IMR-90 (cell line): ENCODE data around the gene MORF4L2. TPM values are rescaled to one million over a fixed set of nuclear protein-coding genes. Genes with fewer than 3 reads are reported as not detected.
A peak's percentile ranks its signal among the peaks of the same experiment; 100 is the strongest.

ENCODE experiments used
- ATAC-seq: fragments of 200-7000 bp; cut with Tn5 transposase; 2 replicates; pipeline ENCODE4 v1.9.1; 2020; ENCODE audit warnings: low read depth, mild to moderate bottlenecking, moderate library complexity
- BruUV-seq: library from RNA; stranded (reverse); fragments of 400-500 nt; replicated peaks from 2 replicates; lab custom pipeline; 2021; lab: Mats Ljungman, UMichigan
- CTCF ChIA-PET: fragments of 300-600 bp; formaldehyde crosslinking; extraction: SDS; loops from one replicate; lab custom pipeline; 2021; ENCODE audit warnings: antibody characterized with exemption; lab: Yijun Ruan, JAX
- POLR2A ChIA-PET: fragments of 300-600 bp; sonication (Branson Sonifier 250); formaldehyde crosslinking; loops from one replicate; lab custom pipeline; 2022; ENCODE audit warnings: antibody characterized with exemption; ENCODE audit not compliant: unreplicated experiment; lab: Charles Lee
- DNase-seq: peaks from one replicate; pipeline ENCODE4 v3.0.0; 2013
- H2AFZ ChIP-seq: replicated peaks from 2 replicates; pipeline ENCODE3; 2013; ENCODE audit warnings: low read length, mild to moderate bottlenecking; ENCODE audit not compliant: poor library complexity
- H2AK5ac ChIP-seq: 2 replicates; pipeline ENCODE4 v1.6.1; 2013; ENCODE audit warnings: low read depth, low read length, inconsistent platforms
- H2AK9ac ChIP-seq: replicated peaks from 2 replicates; pipeline ENCODE3; 2013; ENCODE audit warnings: mild to moderate bottlenecking, low read depth, low read length, moderate library complexity; ENCODE audit not compliant: poor library complexity
- H2BK120ac ChIP-seq: 2 replicates; pipeline ENCODE4 v1.6.1; 2013; ENCODE audit warnings: low read depth, low read length, inconsistent platforms
- H2BK15ac ChIP-seq: 3 replicates; pipeline ENCODE4 v1.6.1; 2013; ENCODE audit warnings: low read depth, low read length, inconsistent platforms
- H2BK20ac ChIP-seq: 2 replicates; pipeline ENCODE4 v1.6.1; 2013; ENCODE audit warnings: low read depth, mild to moderate bottlenecking, inconsistent platforms, low read length, moderate library complexity
- H2BK5ac ChIP-seq: 2 replicates; pipeline ENCODE4 v1.6.1; 2013; ENCODE audit warnings: mild to moderate bottlenecking, low read depth, low read length, inconsistent platforms; ENCODE audit not compliant: poor library complexity, severe bottlenecking
- H3K14ac ChIP-seq: replicated peaks from 2 replicates; pipeline ENCODE4 v1.6.1; 2013; ENCODE audit warnings: low read depth, low read length, inconsistent platforms
- H3K18ac ChIP-seq: 2 replicates; pipeline ENCODE4 v1.6.1; 2013; ENCODE audit warnings: low read depth, low read length, control low read depth
- H3K23ac ChIP-seq: 2 replicates; pipeline ENCODE4 v1.6.1; 2013; ENCODE audit warnings: low read depth, low read length, inconsistent platforms
- H3K27ac ChIP-seq: 2 replicates; pipeline ENCODE4 v1.5.1; 2013; ENCODE audit warnings: mild to moderate bottlenecking, control low read depth, low read length; ENCODE audit not compliant: insufficient read depth
- H3K27me3 ChIP-seq: 2 replicates; pipeline ENCODE4 v1.6.1; 2013; ENCODE audit warnings: low read length; ENCODE audit not compliant: control insufficient read depth, insufficient read depth
- H3K36me3 ChIP-seq: 2 replicates; pipeline ENCODE4 v1.6.1; 2013; ENCODE audit warnings: low read length, mixed read lengths; ENCODE audit not compliant: control insufficient read depth, insufficient read depth
- H3K4ac ChIP-seq: 2 replicates; pipeline ENCODE4 v1.6.1; 2013; ENCODE audit warnings: low read depth, low read length, inconsistent platforms
- H3K4me1 ChIP-seq: 2 replicates; pipeline ENCODE4 v1.6.1; 2013; ENCODE audit warnings: low read length, mixed read lengths; ENCODE audit not compliant: control insufficient read depth, insufficient read depth
- H3K4me2 ChIP-seq: 2 replicates; pipeline ENCODE4 v1.6.1; 2013; ENCODE audit warnings: low read depth, mild to moderate bottlenecking, control low read depth, low read length, moderate library complexity
- H3K4me3 ChIP-seq: 2 replicates; pipeline ENCODE4 v1.5.1; 2013; ENCODE audit warnings: low read depth, mild to moderate bottlenecking, control low read depth, low read length, moderate library complexity; ENCODE audit not compliant: insufficient read depth
- H3K56ac ChIP-seq: 2 replicates; pipeline ENCODE4 v1.6.1; 2013; ENCODE audit warnings: low read length, inconsistent platforms; ENCODE audit not compliant: insufficient read depth; ENCODE audit errors: extremely low read depth
- H3K79me1 ChIP-seq, 2 experiments: 2 replicates each; pipeline ENCODE4 v1.6.1; 2013; ENCODE audit warnings: low read length in 2 of 2, inconsistent platforms in 1 of 2, low read depth in 1 of 2
- H3K9ac ChIP-seq: 2 replicates; pipeline ENCODE4 v1.6.1; 2013; ENCODE audit warnings: low read depth, low read length, control low read depth
- H3K9me1 ChIP-seq: 2 replicates; pipeline ENCODE4 v1.6.1; 2013; ENCODE audit warnings: low read length, inconsistent platforms; ENCODE audit not compliant: insufficient read depth
- H3K9me3 ChIP-seq: 2 replicates; pipeline ENCODE4 v1.6.1; 2013; ENCODE audit warnings: low read length; ENCODE audit not compliant: control insufficient read depth, insufficient read depth
- H4K20me1 ChIP-seq: 2 replicates; pipeline ENCODE4 v1.6.1; 2013; ENCODE audit warnings: low read length, inconsistent platforms; ENCODE audit not compliant: insufficient read depth
- H4K5ac ChIP-seq: 2 replicates; pipeline ENCODE4 v1.6.1; 2013; ENCODE audit warnings: mild to moderate bottlenecking, low read depth, low read length, control low read depth
- H4K8ac ChIP-seq, 2 experiments: 2 replicates each; pipeline ENCODE4 v1.6.1; 2013; ENCODE audit warnings: low read depth in 2 of 2, low read length in 2 of 2, control low read depth in 1 of 2, inconsistent platforms in 1 of 2
- H4K91ac ChIP-seq: 2 replicates; pipeline ENCODE4 v1.6.1; 2013; ENCODE audit warnings: low read depth, low read length, inconsistent platforms; ENCODE audit not compliant: insufficient read depth
- BHLHE40 ChIP-seq: fragments of 150-350 bp; IDR thresholded peaks from 2 replicates; pipeline ENCODE4 v1.6.1; 2016; ENCODE audit warnings: mild to moderate bottlenecking, low read depth, low read length
- CHD1 ChIP-seq: IDR thresholded peaks from 2 replicates; pipeline ENCODE4 v1.6.1; 2012; ENCODE audit warnings: low read depth, low read length, improper control_type of control experiment
- MAZ ChIP-seq: IDR thresholded peaks from 2 replicates; pipeline ENCODE4 v1.6.1; 2012; ENCODE audit warnings: low read depth, mild to moderate bottlenecking, low read length, improper control_type of control experiment, moderate library complexity, borderline replicate concordance
- POLR2A ChIP-seq: IDR thresholded peaks from 2 replicates; pipeline ENCODE4 v1.6.1; 2012; ENCODE audit warnings: mild to moderate bottlenecking, low read depth, low read length
- RCOR1 ChIP-seq: IDR thresholded peaks from 2 replicates; pipeline ENCODE4 v1.6.1; 2012; ENCODE audit warnings: mild to moderate bottlenecking, low read length, improper control_type of control experiment; ENCODE audit not compliant: insufficient replicate concordance
- SMC3 ChIP-seq: fragments of 150-350 bp; IDR thresholded peaks from 2 replicates; pipeline ENCODE4 v1.6.1; 2016; ENCODE audit warnings: low read depth, mild to moderate bottlenecking, antibody characterized with exemption, low read length, moderate library complexity
- WGBS, 2 experiments: methylation state at CpG; one replicate each; pipeline versions ENCODE4 v1.1.5 to v1.1.7; 2013; ENCODE audit warnings: missing lambda C conversion rate in 2 of 2; ENCODE audit not compliant: insufficient read length in 1 of 2; ENCODE audit errors: extremely low coverage in 2 of 2; 5-methylcytosine and 5-hydroxymethylcytosine counted together
- dilution Hi-C: fragments of 300-500 bp; cut with HindIII; formaldehyde crosslinking; loops from one replicate; pipeline ENCODE4 v1.14.3; 2018; ENCODE audit warnings: low sequenced_read_pairs; ENCODE audit not compliant: unreplicated experiment
- in situ Hi-C: fragments of 300-500 bp; cut with MboI; formaldehyde crosslinking; loops from 3 replicates; pipeline ENCODE4 v1.14.3; 2019; ENCODE audit warnings: low sequenced_read_pairs, inconsistent platforms, mixed read lengths
- intact Hi-C: fragments of 100-400 bp; cut with micrococcal nuclease; formaldehyde crosslinking; loops from 2 replicates; pipeline ENCODE4 v1.10.0; 2022
- polyA plus RNA-seq, 3 experiments: library from polyadenylated mRNA; depleted of rRNA; stranded (reverse); fragments of >200 nt; gene quantifications; 2 replicates each; pipeline ENCODE4 v1.2.3, GENCODE V29; 2012; ENCODE audit warnings: low replicate concordance in 1 of 3
- total RNA-seq: library from RNA; depleted of rRNA; stranded (reverse); fragments of >200 nt; gene quantifications from 2 replicates; pipeline ENCODE4 v1.2.3, GENCODE V29; 2012
- TF ChIP-seq, protein P1 (sequence below): fragments of 150-350 bp; IDR thresholded peaks from 2 replicates; pipeline ENCODE4 v1.6.1; 2016; ENCODE audit warnings: low read depth, mild to moderate bottlenecking, low read length, moderate library complexity, borderline replicate concordance

The MORF4L2 gene
- total and polyA plus RNA-seq, 2 of the 4 experiments (the other 2 are of a cell fraction), result 795 to 1,218 TPM

DNA sequence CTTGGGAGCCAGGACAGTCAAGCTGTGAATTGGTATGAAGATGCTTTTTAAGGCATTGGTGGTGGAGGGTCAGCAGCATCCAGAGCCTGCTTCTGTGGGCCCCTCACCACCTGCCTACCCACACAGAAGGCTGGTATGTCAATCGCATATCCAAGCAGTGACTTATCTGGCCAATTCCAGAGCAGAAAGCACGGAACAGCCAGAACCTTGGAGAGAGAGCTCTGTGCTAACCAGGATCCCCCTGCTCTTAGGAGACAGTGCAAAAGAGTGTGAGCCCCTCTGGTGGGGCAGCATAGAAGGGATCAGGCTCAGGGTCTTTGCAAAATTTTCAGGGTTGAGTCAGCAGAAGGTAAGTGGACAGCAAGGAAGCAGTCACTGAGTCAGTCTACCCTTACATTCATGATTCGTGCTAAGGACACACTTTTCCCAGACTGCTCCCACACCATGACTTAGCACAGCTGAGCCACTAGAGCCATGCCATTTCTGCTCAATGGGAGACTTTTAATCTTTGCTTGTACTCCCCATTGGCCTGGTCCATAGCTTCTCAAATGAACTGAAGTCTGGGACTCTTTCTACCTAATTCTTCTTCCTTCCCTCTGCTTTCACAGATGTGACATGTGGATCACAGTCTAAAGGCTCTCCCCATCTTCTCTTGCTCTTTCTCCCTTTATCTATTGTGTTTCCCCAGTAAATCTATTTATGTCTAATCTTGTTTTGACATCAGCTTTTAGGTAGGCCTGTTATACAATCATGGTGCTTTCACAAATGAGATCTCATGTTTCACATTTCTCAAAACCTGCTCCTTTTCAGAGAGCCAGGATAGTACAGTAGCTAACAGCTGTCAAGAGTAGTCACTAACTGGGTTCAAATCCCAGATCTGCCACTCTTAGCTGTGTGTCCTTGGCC lies 20.0 kb downstream of the MORF4L2 start:
- no peak overlapping the region for H3K4me2 ChIP-seq
- peaks cover 5% of the 10 kb centered on the region for H3K27me3 ChIP-seq
- no peak overlapping the region for H2BK5ac ChIP-seq
- 0 out of 2 replicates have a peak, but pooled peaks cover 4% of the 10 kb centered on the region for H3K9me1 ChIP-seq
- no peaks in the 10 kb centered on the region for H4K20me1 ChIP-seq
- CTCF ChIA-PET, result interaction anchor here (0.6 kb wide), 2 partner anchors 19 to 70 kb away, joined by 3 to 4 read pairs; no protein-coding TSS in a partner anchor
- H2BK15ac ChIP-seq, result no peak overlapping the region
- in situ Hi-C loops, result no loop called here
- BruUV-seq, result no TSS peak
- dilution Hi-C loops, result no loop called here
- H3K27ac ChIP-seq, result no peak overlapping the region
- no peak overlapping the region for H3K4me3 ChIP-seq
- H3K23ac ChIP-seq, result no peak overlapping the region
- H3K18ac ChIP-seq, result no peak overlapping the region
- no peak overlapping the region for H3K4ac ChIP-seq
- peak; percentile 38 for DNase-seq
- no peak overlapping the region for H2AK9ac ChIP-seq
- H3K9me3 ChIP-seq, result no peaks in the 10 kb centered on the region
- 50% methylated on average over 1 of the region's 3 CpGs; no CpG with 5 or more reads in 1 of the 2 experiments for WGBS, 2 experiments
- no peaks in the 10 kb centered on the region for H3K4me1 ChIP-seq
- no peak overlapping the region for H4K91ac ChIP-seq
- POLR2A ChIA-PET, result no interaction called here
- no peak overlapping the region for H2AFZ ChIP-seq
- no peaks in the 10 kb centered on the region for H3K79me1 ChIP-seq
- no peak overlapping the region for H4K5ac ChIP-seq
- H2BK120ac ChIP-seq, result no peak overlapping the region
- H3K36me3 ChIP-seq, result no peaks in the 10 kb centered on the region
- no peak overlapping the region for H2BK20ac ChIP-seq
- H2AK5ac ChIP-seq, result no peak overlapping the region
- no peak overlapping the region for H4K8ac ChIP-seq
- TF ChIP-seq CHD1, result no peak
- TF ChIP-seq MAZ, result no peak
- no peak for TF ChIP-seq RCOR1
- TF ChIP-seq POLR2A, result no peak
- no peak for TF ChIP-seq SMC3
- TF ChIP-seq, protein P1, sequence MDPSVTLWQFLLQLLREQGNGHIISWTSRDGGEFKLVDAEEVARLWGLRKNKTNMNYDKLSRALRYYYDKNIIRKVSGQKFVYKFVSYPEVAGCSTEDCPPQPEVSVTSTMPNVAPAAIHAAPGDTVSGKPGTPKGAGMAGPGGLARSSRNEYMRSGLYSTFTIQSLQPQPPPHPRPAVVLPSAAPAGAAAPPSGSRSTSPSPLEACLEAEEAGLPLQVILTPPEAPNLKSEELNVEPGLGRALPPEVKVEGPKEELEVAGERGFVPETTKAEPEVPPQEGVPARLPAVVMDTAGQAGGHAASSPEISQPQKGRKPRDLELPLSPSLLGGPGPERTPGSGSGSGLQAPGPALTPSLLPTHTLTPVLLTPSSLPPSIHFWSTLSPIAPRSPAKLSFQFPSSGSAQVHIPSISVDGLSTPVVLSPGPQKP, result no peak
- TF ChIP-seq BHLHE40, result no peak
- H3K9ac ChIP-seq, result no peak overlapping the region
- no peak for ATAC-seq
- no peak overlapping the region for H3K56ac ChIP-seq
- intact Hi-C loops, result no loop called here
- no peak overlapping the region for H3K14ac ChIP-seq
